ES-I3 (cell line): ENCODE data around the gene TEX36.
"Not testable (repeated sequence)": the region's sequence is repeated elsewhere in the genome, so short reads cannot be mapped to it uniquely, and the experiment has no call there.

ENCODE experiments used
- H3K36me3 ChIP-seq: 2 replicates; pipeline ENCODE4 v1.6.1; 2013; ENCODE audit warnings: mild to moderate bottlenecking, low read length, control low read depth, moderate library complexity; ENCODE audit not compliant: insufficient read depth
- H3K4me1 ChIP-seq: 2 replicates; pipeline ENCODE4 v1.6.1; 2013; ENCODE audit warnings: mild to moderate bottlenecking, control low read depth, low read length; ENCODE audit not compliant: insufficient read depth
- H3K9ac ChIP-seq: 2 replicates; pipeline ENCODE4 v1.6.1; 2013; ENCODE audit warnings: low read depth, mild to moderate bottlenecking, low read length, moderate library complexity
- H3K9me3 ChIP-seq: 2 replicates; pipeline ENCODE4 v1.6.1; 2013; ENCODE audit warnings: mild to moderate bottlenecking, low read length, moderate library complexity; ENCODE audit not compliant: control insufficient read depth, insufficient read depth

TEX36 gene

DNA sequence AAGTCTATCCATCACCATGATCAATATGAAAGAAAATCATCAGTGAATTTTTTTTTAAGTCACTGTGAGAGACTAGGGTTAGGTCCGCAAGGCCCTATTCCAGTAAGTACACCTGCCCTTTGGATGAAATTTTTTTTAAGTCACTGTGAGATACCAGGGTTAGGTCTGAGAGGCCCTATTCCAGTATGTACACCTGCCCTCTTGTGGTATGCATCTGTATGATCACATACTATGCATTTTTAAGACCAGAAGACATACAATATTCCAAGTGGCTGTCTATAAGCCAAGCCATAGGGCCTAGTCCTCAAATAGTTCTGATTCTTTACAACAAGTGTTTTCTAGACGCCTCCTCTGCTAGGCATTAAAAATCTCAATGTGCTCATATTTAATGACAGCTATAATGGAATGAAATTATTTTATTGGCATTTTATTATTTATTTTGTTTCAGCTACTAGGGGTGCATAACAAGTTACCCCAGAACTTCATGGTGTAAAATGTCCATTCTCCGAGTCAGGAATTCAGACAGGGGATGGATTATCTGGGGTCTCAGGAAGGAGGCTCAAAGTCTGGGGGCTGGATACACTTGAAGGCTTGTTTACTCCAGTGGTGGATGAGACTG, 53.1 kb downstream of the TEX36 start:
- Histone ChIP-seq H3K36me3 (no peaks in the 10 kb centered on the region), H3K4me1 (no peaks in the 10 kb centered on the region), H3K9me3 (no peaks in the 10 kb centered on the region), H3K9ac (no peak overlapping the region)

DNA sequence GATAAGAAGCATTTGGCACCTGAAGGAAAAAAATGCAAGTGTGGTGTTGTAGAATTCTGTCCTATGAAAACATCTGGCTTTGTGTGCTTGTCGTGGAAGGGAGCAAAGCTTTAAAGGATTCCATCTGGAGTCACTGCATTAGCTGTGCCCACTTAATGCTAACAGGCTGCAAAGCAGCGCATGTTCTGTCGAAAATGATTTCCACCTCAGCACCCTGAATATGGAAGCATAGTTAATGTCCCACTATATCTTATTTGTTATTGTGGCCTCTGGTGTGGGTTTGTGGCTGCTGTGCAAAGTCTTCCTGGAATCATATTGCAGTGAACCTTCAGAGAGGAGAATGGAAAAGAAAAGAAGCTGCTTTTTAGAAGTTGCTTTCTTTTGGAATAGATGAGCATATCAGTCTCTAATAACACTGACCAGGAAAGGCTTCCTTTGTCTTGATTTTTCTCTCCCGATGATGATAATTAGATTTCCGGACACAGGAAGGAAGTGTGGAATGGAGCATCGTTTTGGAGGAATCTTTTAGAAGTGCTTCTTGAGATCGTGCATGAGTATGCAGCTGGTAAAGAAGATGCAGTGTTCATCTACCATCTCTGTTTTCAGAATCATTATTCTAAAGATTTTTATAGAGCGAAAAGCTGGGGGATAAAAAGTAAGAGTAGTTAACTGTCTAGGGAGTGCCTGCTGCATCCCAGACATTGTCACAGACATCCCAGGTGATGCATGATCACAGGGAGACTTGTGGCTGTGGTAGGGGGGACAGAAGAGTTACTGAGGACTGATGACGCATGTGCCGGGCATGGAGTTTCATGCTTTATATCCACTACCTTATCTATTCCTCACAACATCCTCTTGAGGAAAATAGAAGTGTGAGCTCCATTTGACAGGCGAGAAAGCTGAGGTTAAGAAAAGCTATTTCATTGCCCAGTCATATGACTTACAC, 54.6 kb downstream of the TEX36 start:
- Histone ChIP-seq H3K9ac (no peak overlapping the region), H3K36me3 (no peaks in the 10 kb centered on the region), H3K4me1 (no peaks in the 10 kb centered on the region), H3K9me3 (no peaks in the 10 kb centered on the region)

DNA sequence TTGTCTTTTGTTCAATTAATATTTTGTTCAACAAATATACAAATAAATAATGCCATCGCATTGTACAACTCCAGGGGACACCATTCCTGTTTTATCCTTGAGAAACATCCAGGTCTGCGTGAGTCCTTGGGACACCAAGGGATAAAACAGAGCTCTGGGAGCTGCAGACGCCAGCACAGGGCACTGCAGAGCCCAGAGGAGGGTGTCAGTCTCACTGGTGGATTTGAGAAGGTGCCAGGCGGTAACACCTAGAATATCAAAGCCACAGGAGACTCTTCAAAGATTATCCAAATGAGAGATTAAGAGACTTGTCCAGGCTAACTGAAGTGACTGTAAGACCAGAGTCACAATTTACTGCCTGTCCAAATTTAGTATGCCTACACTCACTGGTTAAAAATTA, 55.3 kb downstream of the TEX36 start:
- Histone ChIP-seq H3K9ac (no peak overlapping the region), H3K9me3 (no peaks in the 10 kb centered on the region), H3K4me1 (no peaks in the 10 kb centered on the region), H3K36me3 (no peaks in the 10 kb centered on the region)

DNA sequence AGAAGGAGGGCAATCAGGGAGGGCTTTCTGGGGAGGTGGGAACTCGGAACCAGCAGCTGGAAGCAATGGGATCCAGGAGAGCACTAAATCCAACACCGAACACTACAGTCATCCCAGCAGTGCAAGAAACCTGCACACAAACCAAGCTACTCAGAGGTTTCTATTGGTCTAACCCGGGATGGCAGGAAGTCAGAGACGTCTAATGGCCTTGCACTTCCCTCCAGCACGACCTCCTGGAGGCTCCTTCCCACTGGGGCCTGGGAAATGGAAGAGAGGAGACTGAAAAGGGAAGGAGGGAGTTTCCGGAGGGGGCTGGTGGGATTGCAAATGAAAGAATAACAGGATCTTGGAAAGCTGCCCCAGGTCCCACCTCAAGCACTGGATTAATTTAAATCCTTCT, 56.3 kb downstream of the TEX36 start:
- no peaks in the 10 kb centered on the region for H3K4me1 ChIP-seq
- no peak overlapping the region for H3K9ac ChIP-seq
- no peaks in the 10 kb centered on the region for H3K9me3 ChIP-seq
- no peaks in the 10 kb centered on the region for H3K36me3 ChIP-seq

DNA sequence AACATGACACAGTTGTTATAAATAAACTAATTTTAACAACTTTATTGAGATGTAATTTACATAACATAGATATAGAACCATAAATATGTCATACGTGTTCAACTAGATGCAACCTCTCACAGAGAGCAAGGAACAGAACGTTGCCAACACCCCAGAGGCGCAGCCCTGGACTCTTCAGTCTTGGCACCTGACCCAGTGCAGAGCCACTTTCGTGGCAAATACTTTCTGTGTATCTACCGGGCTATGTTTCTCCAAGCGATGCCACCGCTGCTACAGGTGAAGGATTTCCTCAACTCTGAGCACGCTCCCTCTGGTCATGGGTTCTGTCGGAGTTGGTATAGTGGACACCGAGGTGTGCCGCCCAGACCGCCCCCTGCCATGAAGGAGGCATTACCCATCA, 57.4 kb downstream of the TEX36 start:
- H3K4me1 ChIP-seq: no peaks in the 10 kb centered on the region
- H3K9me3 ChIP-seq: no peaks in the 10 kb centered on the region
- no peak overlapping the region for H3K9ac ChIP-seq
- no peaks in the 10 kb centered on the region for H3K36me3 ChIP-seq

DNA sequence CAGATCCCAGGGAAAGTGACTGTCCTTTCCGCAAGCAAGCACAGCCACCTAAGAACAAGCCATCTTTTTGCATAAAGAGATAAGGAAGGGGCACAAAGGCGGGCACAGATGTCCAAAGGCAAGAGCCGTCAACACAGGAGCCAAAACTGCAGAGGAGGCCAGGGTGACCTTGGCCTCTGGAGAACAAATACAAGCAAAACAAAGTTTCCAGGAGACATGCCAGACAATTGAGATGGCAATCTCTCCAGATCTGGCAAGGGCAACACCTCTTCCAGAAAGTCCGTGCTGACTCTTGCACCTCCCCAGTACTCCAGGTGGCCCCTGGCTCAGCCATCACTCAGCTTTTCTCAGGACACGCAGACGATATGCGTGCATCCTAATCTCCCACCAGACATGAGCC, 58.2 kb downstream of the TEX36 start:
- no peak overlapping the region for H3K9ac ChIP-seq
- no peaks in the 10 kb centered on the region for H3K4me1 ChIP-seq
- no peaks in the 10 kb centered on the region for H3K36me3 ChIP-seq
- H3K9me3 ChIP-seq: no peaks in the 10 kb centered on the region

DNA sequence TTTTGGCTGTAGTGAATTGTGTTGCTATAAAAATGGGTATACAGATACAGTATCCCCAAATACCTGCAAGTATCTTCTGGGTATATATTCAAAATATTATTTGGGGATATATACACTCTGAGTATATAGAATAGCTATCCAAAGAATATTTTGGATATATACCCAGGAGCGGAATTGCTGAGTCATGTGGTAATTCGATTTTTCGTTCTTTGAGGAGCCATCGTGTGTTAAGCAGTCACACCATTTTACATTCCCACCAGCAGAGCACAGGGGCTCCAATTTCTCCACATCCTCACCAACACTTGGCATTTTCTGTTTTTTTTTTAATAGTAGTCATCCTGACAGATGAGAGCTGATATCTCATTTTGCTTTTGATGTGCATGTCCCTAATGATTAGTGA, 61.9 kb downstream of the TEX36 start:
- H3K9ac ChIP-seq: no peak overlapping the region
- no peaks in the 10 kb centered on the region for H3K36me3 ChIP-seq
- no peaks in the 10 kb centered on the region for H3K4me1 ChIP-seq
- H3K9me3 ChIP-seq: no peaks in the 10 kb centered on the region

DNA sequence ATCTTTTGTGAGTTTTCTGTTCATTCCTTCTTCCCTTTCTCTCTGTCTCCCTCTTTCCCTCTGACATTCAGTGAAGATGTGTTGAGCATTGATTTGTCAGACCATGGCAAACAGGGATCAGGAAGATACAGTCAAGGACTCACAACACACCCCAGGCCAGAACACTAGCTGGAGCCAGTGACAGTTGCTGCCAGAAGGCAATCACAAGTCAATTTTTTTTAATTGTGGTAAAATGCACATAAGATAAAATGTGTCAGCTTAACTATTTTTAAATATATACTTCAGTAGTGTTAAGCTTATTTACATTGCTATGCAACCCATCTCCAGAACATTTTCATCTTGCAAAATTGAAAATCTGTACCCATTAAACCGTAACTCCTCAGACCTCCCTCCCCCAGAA, 62.6 kb downstream of the TEX36 start:
- Histone ChIP-seq H3K9me3 (no peaks in the 10 kb centered on the region), H3K36me3 (no peaks in the 10 kb centered on the region), H3K9ac (no peak overlapping the region), H3K4me1 (no peaks in the 10 kb centered on the region)

DNA sequence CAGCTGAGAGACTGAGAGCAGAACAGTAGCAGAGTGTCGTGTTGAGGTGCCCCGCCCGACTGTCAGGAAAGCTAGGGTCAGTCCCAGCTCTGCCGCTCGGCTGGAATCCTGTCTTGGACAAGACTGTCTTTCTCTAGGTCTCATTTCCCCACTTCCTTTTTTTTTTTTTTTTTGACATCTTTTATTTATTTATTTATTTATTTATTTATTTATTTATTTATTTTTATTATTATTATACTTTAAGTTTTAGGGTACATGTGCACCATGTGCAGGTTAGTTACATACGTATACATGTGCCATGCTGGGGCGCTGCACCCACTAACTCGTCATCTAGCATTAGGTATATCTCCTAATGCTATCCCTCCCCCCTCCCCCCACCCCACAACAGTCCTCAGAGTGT, 69.9 kb downstream of the TEX36 start:
- H3K4me1 ChIP-seq, H3K36me3 ChIP-seq, H3K9ac ChIP-seq, H3K9me3 ChIP-seq: not testable (repeated sequence)

DNA sequence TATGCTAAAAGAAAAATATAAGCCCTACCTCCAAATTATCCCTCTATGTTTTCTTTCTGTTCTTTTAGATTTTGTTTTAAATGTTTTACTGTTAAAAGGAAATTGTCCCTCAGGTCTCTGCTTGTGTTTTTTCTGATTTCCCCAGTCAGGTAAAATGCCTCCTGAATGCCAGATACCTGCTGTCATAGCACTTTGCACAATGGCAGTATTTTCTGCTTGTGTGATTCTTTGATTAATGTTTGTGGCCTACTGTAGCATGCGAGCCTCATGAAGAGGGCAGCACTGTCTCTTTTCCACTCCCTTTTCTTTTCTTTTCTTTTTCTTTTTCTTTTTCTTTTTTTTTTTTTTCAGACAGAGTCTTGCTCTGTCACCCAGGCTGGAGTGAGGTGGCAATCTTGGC, 71.2 kb downstream of the TEX36 start:
- Histone ChIP-seq H3K9me3 (no peaks in the 10 kb centered on the region), H3K36me3 (no peaks in the 10 kb centered on the region), H3K4me1 (no peaks in the 10 kb centered on the region), H3K9ac (no peak overlapping the region)

DNA sequence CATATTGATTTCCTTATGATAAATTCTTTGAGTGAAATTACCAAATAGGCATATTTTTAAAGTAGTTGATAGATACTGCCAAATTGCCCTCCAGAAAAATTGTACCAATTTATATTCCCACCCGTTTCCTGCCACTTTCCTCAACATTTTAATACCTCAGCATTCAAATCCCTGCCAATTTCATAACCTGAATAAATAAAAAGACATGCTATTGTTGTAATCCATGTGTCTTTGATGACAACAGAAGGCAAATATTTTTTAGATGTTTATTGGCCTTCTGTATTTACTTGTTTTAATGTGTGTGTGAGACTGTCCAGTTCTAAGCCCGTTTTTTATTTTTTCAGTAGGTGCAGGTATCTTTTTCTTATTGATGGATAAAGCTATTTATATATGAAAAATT, 71.7 kb downstream of the TEX36 start:
- H3K9ac ChIP-seq: no peak overlapping the region
- H3K4me1 ChIP-seq: no peaks in the 10 kb centered on the region
- H3K36me3 ChIP-seq: no peaks in the 10 kb centered on the region
- H3K9me3 ChIP-seq: no peaks in the 10 kb centered on the region

DNA sequence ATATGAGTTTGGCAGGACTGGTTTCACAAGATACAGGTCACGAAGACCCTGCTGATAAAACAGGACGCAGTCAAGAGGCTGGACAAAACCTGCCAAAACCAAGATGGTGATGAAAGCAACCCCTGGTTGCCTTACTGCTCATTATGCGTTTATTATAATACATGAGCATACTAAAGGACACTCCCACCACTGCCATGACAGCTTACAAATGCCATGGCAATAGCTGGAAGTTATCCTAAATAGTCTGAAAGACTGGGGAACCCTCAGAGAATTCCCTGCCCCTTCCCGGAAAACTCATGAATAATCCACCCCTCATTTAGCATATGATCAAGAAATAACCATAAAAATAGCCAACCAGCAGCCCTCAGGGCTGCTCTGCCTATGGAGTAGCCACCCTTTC, 73.1 kb downstream of the TEX36 start:
- Histone ChIP-seq H3K36me3 (no peaks in the 10 kb centered on the region), H3K4me1 (no peaks in the 10 kb centered on the region), H3K9me3 (no peaks in the 10 kb centered on the region), H3K9ac (no peak overlapping the region)

DNA sequence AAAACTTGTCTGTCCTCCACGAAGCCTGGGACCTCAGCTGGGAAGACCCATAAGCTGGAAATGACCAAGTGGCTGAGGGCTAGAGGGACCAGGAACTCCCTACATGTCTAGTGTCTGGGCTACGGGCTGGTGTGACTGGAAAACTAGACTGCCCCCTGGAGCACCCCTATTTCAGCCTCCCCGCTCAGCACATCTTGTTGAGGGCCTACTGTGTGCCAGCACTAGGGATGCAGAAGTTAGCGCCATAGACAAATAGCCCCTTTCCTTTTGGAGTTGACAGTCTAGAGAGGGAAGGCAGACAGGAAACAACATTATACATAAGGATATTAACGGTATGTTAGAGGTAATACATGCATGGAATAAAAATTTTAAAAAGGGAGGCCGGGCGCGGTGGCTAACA, 74.5 kb downstream of the TEX36 start:
- Histone ChIP-seq H3K4me1 (no peaks in the 10 kb centered on the region), H3K9ac (no peak overlapping the region), H3K9me3 (no peaks in the 10 kb centered on the region), H3K36me3 (no peaks in the 10 kb centered on the region)

DNA sequence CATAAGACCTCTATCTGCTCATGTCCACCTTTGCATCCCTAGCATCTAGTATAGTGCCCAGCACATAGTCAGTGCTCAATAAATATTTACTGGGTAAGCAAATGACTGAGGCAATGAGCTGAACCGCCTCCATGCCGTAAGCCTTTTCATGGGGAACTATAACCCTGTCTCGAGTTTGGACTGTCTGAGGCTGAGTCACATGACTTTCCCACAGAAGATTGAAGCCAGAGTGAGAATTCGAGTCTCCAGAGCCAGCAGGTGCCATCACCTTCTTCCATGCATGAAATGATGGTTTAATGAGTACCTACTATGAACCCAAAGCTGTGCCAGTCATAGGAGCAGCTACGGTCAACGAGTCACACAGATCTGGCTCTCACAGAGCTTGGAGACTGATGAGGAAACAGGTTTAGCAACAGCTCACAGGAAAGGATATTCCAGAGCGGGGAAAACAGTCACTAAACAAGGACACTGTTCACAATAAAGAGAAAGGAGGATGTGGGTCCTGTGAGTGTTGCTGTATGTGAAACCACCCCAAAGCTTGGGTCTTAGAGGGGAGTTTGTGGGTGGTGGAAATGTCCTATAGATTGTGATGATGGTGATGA, 75.2 kb downstream of the TEX36 start:
- H3K9ac ChIP-seq: no peak overlapping the region
- H3K4me1 ChIP-seq: no peaks in the 10 kb centered on the region
- H3K9me3 ChIP-seq: no peaks in the 10 kb centered on the region
- H3K36me3 ChIP-seq: no peaks in the 10 kb centered on the region

DNA sequence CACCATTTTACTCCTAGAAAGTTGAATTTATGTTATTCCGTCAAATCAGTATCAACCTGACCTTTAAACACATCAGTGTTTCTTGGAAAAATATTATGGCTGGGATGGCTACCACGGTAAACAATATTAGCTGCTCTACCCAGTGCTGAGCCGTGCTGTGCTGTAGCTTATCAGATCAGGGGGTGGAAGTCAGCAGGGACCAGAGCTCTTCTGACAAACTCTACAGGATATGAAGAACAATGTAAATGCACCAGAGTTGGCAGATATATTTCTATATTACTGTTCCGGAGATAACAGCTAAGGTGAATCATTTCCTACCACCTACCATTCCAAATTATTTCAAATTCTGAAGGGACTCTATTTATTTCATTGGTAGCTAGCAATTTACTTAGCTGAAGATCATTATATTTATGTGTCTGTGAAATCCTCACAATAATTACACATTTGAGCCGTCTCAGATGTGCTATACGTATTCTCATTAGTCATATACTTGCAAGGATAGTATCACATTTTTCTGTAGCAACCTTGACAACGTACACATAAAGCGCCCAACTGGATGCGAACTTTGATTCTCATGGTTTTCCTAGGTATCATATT, 76.5 kb downstream of the TEX36 start:
- H3K9me3 ChIP-seq: no peaks in the 10 kb centered on the region
- no peaks in the 10 kb centered on the region for H3K36me3 ChIP-seq
- H3K4me1 ChIP-seq: no peaks in the 10 kb centered on the region
- no peak overlapping the region for H3K9ac ChIP-seq
